ENCODE measurements around the gene DNAJC12. TPM values are rescaled to one million over a fixed set of nuclear protein-coding genes. Genes with fewer than 3 reads are reported as not detected.
A peak's percentile ranks its signal among the peaks of the same experiment; 100 is the strongest.

The DNAJC12 gene
- total RNA-seq, 2 experiments from 2014 or later: 12.8 to 19.4 TPM

DNA sequence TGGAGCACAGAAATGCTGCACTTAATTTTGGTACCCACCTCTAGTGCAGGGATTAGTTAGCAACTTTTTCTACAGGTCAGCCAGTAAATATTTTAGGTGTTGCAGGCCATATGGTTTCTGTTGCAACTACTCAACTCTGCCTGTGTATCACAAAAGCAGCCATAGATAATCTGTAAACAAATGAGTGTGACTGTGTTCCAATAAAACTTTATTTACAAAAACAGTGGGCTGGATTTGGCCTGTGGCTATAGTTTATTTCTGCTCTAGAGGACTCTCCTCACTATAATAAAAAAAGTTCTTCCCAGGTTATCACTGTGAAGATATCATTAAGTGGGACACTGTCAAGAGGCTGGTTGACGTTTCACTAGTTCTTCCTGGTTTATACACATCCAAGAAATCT lies 65.8 kb downstream of the DNAJC12 start:
- H4K20me1 ChIP-seq (ENCODE audit: insufficient read depth, low read length): no peaks in the 10 kb centered on the region
- intact Hi-C loops (cut with micrococcal nuclease; ENCODE audit: unreplicated experiment): no loop called here
- H3K4me3 ChIP-seq (ENCODE audit: low read depth, low read length, poor library complexity, severe bottlenecking): peak overlapping the region; percentile 2
- no peaks in the 10 kb centered on the region for H3K79me2 ChIP-seq (ENCODE audit: insufficient read depth, low read depth, low read length)
- H3K36me3 ChIP-seq (ENCODE audit: insufficient read depth, low read length): no peaks in the 10 kb centered on the region
- H3K9me3 ChIP-seq (ENCODE audit: low read length): no peaks in the 10 kb centered on the region; the same call in 1 of the 2 replicates
- H2AFZ ChIP-seq (ENCODE audit: low read length): peak overlapping the region; percentile 97
- no peak for DNase-seq (ENCODE audit: low spot score)
- POLR2A ChIA-PET: interaction anchor here (1.3 to 2.4 kb wide), 3 partner anchors 10 to 65 kb away, joined by 5 to 16 read pairs (median 7); partner anchors contain the start of gene DNAJC12
- CTCF ChIA-PET (ENCODE audit: unreplicated experiment): interaction anchor here (0.8 kb wide), 1 partner anchor 17 kb away, joined by 3 read pairs; no protein-coding TSS in a partner anchor
- H3K4me2 ChIP-seq (ENCODE audit: low read length): peak overlapping the region; percentile 42
- H3K9me2 ChIP-seq (ENCODE audit: insufficient read depth, low read length): no peaks in the 10 kb centered on the region
- BruUV-seq (replicated peaks): no TSS peak
- H3K4me1 ChIP-seq (ENCODE audit: insufficient read depth, low read length, poor library complexity, severe bottlenecking): peaks cover 48% of the 10 kb centered on the region
- peak overlapping the region; percentile 86 for H3K27ac ChIP-seq (ENCODE audit: low read depth, low read length, poor library complexity, severe bottlenecking)
- no peak for TF ChIP-seq EZH2phosphoT487 (IDR thresholded peaks at IDR 0.05; ENCODE audit: borderline replicate concordance, low read depth, low read length)
- TF ChIP-seq, protein P1, sequence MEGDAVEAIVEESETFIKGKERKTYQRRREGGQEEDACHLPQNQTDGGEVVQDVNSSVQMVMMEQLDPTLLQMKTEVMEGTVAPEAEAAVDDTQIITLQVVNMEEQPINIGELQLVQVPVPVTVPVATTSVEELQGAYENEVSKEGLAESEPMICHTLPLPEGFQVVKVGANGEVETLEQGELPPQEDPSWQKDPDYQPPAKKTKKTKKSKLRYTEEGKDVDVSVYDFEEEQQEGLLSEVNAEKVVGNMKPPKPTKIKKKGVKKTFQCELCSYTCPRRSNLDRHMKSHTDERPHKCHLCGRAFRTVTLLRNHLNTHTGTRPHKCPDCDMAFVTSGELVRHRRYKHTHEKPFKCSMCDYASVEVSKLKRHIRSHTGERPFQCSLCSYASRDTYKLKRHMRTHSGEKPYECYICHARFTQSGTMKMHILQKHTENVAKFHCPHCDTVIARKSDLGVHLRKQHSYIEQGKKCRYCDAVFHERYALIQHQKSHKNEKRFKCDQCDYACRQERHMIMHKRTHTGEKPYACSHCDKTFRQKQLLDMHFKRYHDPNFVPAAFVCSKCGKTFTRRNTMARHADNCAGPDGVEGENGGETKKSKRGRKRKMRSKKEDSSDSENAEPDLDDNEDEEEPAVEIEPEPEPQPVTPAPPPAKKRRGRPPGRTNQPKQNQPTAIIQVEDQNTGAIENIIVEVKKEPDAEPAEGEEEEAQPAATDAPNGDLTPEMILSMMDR (conservative IDR thresholded peaks at IDR 0.05; ENCODE audit: low read length): no peak

DNA sequence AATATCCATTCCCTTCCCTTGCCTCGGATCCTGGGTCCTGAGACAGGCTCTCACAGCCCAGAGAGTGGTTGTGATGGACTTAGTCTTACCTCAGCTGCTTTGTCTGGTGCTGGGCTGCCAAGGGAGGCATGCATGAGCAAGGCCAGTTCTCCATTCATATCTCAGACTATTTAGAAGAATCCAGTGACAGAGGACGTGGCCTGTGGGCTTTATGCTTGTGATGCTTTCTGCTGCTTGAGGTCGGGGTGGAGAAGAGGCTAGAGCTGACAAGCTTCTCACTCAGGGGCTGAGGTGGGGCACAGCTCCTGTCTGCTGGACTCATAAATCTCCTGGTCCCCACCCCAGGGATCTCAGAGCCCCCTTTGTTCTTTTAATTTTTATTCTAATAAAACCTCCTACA lies 66.8 kb downstream of the DNAJC12 start:
- no peaks in the 10 kb centered on the region for H3K79me2 ChIP-seq (ENCODE audit: insufficient read depth, low read depth, low read length)
- no peaks in the 10 kb centered on the region for H4K20me1 ChIP-seq (ENCODE audit: insufficient read depth, low read length)
- ChIA-PET CTCF (ENCODE audit: unreplicated experiment) (interaction anchor here (1.1 to 1.3 kb wide), 3 partner anchors 8 to 74 kb away, joined by 3 to 6 read pairs (median 5); no protein-coding TSS in a partner anchor), POLR2A (interaction anchor here (0.6 to 2.4 kb wide), 15 partner anchors 9 to 1521 kb away, joined by 3 to 16 read pairs (median 4); partner anchors contain the start of gene DNAJC12)
- intact Hi-C loops (cut with micrococcal nuclease; ENCODE audit: unreplicated experiment): no loop called here
- peak overlapping the region; percentile 35 for H3K4me2 ChIP-seq (ENCODE audit: low read length)
- no peaks in the 10 kb centered on the region for H3K9me2 ChIP-seq (ENCODE audit: insufficient read depth, low read length)
- DNase-seq (ENCODE audit: low spot score): peak; percentile 40
- TF ChIP-seq, protein P1 (conservative IDR thresholded peaks at IDR 0.05; ENCODE audit: low read length): no peak
- no peak for TF ChIP-seq EZH2phosphoT487 (IDR thresholded peaks at IDR 0.05; ENCODE audit: borderline replicate concordance, low read depth, low read length)
- peak overlapping the region; percentile 97 for H2AFZ ChIP-seq (ENCODE audit: low read length)
- BruUV-seq (replicated peaks): no TSS peak
- H3K4me1 ChIP-seq (ENCODE audit: insufficient read depth, low read length, poor library complexity, severe bottlenecking): peaks cover 48% of the 10 kb centered on the region
- peak overlapping the region; percentile 86 for H3K27ac ChIP-seq (ENCODE audit: low read depth, low read length, poor library complexity, severe bottlenecking)
- no peaks in the 10 kb centered on the region; the same call in 1 of the 2 replicates for H3K9me3 ChIP-seq (ENCODE audit: low read length)
- H3K36me3 ChIP-seq (ENCODE audit: insufficient read depth, low read length): no peaks in the 10 kb centered on the region
- H3K4me3 ChIP-seq (ENCODE audit: low read depth, low read length, poor library complexity, severe bottlenecking): peak overlapping the region; percentile 4

DNA sequence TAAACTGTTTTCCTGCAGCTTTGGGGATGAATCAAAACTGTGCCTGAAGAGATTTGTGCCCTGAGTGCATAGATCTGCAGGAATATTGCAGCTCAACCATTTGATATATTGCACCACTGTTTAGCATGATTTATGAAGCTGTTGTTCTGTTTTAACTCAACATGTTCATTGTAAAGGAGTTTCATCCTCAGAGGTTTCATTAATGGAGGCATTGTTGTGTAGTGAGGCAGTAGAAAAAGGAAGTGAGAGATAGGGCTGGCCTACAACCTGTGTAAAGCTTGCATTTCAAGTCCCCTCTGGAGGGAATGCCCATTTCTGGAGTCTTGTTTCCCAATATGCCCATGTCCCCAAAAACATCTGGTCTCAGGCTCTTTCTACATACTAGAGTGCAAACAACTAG lies 67.5 kb downstream of the DNAJC12 start:
- H3K4me3 ChIP-seq (ENCODE audit: low read depth, low read length, poor library complexity, severe bottlenecking): peak overlapping the region; percentile 4
- H4K20me1 ChIP-seq (ENCODE audit: insufficient read depth, low read length): no peaks in the 10 kb centered on the region
- intact Hi-C loops (cut with micrococcal nuclease; ENCODE audit: unreplicated experiment): no loop called here
- H3K27ac ChIP-seq (ENCODE audit: low read depth, low read length, poor library complexity, severe bottlenecking): peak overlapping the region; percentile 86
- H3K36me3 ChIP-seq (ENCODE audit: insufficient read depth, low read length): no peaks in the 10 kb centered on the region
- peaks cover 52% of the 10 kb centered on the region for H3K4me1 ChIP-seq (ENCODE audit: insufficient read depth, low read length, poor library complexity, severe bottlenecking)
- peak overlapping the region; percentile 35 for H3K4me2 ChIP-seq (ENCODE audit: low read length)
- no peaks in the 10 kb centered on the region for H3K79me2 ChIP-seq (ENCODE audit: insufficient read depth, low read depth, low read length)
- no TSS peak for BruUV-seq (replicated peaks)
- no peaks in the 10 kb centered on the region; the same call in 1 of the 2 replicates for H3K9me3 ChIP-seq (ENCODE audit: low read length)
- no peaks in the 10 kb centered on the region for H3K9me2 ChIP-seq (ENCODE audit: insufficient read depth, low read length)
- no peak for TF ChIP-seq EZH2phosphoT487 (IDR thresholded peaks at IDR 0.05; ENCODE audit: borderline replicate concordance, low read depth, low read length)
- TF ChIP-seq, protein P1 (conservative IDR thresholded peaks at IDR 0.05; ENCODE audit: low read length): no peak
- H2AFZ ChIP-seq (ENCODE audit: low read length): peak overlapping the region; percentile 97
- DNase-seq (ENCODE audit: low spot score): peak; percentile 70
- CTCF ChIA-PET (ENCODE audit: unreplicated experiment): interaction anchor here (0.6 to 1.3 kb wide), 4 partner anchors 8 to 73 kb away, joined by 3 to 6 read pairs (median 4); no protein-coding TSS in a partner anchor
- POLR2A ChIA-PET: interaction anchor here (0.6 to 2.4 kb wide), 14 partner anchors 9 to 1520 kb away, joined by 3 to 16 read pairs (median 4); partner anchors contain the start of gene DNAJC12

Measured in OCI-LY7 (cell line).